ENCODE measurements around the gene GLI3.

Gene GLI3

GRCh38 chr7:42137431-42137830, 99.6 kb downstream of the GLI3 start:
- no peak for DNase-seq

DNA sequence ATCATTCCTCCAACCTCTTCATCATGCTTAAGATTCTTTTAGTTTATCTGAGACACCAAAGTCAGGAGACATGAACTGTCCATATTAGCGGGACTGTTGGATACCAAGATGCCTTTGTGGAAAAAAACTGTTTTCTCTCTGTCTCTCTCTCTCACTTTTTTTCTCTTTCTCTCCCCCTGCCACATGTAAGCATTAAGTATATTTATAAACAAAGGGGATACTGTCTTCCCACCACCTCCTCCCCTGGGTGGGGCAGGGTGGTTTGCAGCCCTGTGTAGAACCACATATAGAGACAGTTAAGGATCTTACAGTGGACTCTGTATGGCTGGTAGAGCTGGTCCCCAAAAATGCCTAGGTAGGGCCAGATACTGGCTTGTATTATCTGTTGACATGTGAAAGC, 101.3 kb downstream of the GLI3 start:
- DNase-seq, result no peak

- DNase-seq, result no peak
Observed at GRCh38 chr7:42134276-42134876, 102.6 kb downstream of the GLI3 start.

DNA sequence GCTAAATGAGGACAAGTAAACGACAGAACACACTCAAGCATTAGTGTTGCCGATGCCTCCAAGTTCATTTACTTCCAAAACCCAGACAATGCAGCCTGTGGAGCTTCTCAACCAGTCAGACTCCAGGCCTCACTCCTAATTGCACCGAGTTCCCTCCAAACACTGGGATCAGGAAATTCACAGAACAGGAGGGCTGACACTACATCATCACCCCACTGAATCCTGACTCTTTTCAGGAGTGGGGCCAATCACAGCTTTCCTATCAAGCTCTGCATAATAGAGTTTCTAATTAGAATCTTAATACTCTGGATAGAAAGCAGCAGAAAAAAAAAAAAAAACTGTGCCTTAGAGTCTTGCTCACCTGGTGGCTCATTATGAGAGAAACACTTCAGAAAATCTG, 103.7 kb downstream of the GLI3 start:
- DNase-seq, result no peak

- DNase-seq, result no peak
Observed at GRCh38 chr7:42128703-42129102, 108.3 kb downstream of the GLI3 start.

DNA sequence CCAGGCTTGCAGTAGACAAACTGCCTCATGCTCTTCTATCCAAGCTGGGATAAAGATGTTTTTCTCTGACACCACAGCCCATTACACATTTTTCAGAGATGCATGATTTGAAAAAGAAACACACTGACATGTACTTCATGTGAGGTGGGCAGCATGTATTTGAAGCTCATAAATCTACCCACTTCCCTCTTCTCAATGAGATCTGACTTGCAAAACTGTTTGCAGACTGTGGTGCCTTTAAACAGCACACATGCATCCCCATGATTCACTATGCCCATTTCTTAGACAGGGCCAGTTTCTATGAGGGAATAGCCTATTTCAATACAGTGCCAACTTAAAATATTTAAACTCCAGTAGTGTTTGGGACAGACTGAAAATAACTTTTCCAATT, 109.8 kb downstream of the GLI3 start:
- no peak for DNase-seq

DNA sequence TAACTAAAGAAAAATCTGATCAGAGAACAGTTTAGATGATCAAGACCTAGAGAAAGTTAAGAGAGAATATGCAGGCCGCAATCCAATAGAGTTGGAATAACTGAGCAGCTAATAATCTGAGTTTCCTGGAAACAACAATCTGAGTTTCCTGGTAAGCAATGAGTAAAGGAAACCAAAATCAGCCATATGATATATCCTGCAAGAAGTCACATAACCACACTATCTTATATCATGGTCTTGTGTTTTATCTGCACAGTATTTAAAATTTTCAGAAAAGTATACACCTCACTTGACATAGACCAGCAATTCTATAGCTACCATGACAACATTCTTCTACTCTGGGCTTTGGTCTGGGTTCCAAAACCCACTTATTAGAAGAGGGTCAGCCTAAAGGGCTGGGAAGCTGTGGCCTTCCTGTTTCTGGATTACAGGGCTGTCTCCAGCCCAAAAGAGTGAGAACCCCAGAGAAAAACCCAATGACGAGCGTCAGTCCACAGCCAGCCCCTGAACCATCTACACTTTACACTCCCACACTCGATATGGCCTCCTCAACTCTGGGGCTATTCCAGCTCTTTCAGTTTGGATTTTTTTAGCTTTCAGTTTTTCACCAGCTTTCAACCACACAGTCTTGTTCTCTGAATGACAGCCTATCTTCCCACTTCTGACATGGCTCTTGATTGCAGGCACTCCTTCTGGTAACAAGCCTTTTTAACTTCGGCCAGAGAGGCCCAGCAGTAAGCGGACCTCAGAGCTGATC, 110.4 kb downstream of the GLI3 start:
- no peak for DNase-seq

- DNase-seq, result no peak
Observed at GRCh38 chr7:42125321-42125720, 111.7 kb downstream of the GLI3 start.

GRCh38 chr7:42123716-42124115, 113.3 kb downstream of the GLI3 start:
- no peak for DNase-seq

- no peak for DNase-seq
Observed at GRCh38 chr7:42120191-42120590, 116.8 kb downstream of the GLI3 start.

DNA sequence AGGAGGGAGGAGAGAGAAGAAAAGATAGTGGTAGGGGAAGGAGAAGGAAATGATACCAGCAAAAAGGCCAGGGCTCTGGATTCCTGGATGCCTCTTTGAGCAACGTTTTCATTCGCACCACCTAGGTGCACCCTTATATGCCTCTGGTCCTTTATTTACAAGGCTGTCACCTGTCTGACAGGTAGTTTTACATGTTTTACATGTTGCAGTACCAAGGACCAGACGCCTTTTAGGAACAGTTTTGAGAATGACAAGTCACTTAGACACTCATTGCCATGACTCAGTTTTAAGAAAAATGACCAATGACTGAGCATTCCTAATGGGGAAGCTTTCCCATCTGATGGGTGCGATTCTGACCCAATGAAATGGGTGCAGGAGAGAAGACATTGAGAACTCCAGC, 119.8 kb downstream of the GLI3 start:
- no peak for DNase-seq

- no peak for DNase-seq
Observed at GRCh38 chr7:42115795-42116194, 121.2 kb downstream of the GLI3 start.

DNA sequence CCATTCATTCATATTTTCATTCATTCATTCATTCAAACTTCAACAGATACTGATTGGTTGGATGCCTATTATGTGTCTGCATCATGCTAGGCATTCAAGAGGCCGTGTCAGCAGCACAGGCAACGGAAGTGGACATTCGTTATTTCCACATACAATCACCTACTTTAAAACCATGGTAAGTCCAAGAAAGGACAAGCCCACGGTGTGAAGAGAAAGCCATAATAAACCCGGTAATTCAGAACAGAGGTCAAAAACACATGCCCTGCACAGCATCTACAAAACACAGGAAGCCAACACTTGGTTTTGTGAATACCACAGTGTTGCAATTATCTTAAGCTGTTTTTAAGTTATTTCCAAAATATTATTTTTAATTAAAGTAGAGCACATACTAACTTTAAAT, 126.7 kb downstream of the GLI3 start:
- no peak for DNase-seq

DNA sequence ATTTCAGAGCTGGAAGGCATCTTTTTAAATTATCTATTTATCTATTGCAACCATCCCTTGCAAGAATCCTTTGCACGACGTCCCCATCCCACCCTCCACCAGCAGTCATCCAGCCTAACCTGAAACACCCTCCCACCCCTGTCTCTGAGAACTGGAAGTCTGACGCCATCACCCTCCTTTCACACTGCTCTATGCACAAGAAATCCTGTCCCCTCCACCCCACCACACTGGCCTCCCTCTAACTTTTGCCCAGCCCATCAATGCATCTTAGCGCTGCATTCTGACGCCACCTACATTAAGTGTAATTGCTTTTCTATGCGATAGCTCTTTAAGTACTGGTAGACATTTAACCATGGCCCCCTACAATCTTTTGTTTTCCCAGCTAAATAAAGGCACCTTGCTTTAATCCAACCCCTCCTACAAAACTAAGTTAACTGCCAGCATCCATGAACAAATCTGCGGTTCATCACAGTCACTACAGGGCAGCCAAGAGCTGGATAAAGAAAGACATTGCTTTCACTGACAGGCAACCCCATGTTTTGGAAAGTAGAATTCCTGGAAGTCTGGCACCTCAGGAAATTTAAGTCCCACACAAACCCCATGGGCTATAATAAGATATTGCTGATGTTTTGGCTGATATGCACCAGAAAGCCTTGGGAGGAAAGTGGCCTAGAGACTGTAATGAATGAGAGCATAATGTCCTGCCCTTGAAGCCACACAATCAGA, 128.0 kb downstream of the GLI3 start:
- DNase-seq, result no peak

DNA sequence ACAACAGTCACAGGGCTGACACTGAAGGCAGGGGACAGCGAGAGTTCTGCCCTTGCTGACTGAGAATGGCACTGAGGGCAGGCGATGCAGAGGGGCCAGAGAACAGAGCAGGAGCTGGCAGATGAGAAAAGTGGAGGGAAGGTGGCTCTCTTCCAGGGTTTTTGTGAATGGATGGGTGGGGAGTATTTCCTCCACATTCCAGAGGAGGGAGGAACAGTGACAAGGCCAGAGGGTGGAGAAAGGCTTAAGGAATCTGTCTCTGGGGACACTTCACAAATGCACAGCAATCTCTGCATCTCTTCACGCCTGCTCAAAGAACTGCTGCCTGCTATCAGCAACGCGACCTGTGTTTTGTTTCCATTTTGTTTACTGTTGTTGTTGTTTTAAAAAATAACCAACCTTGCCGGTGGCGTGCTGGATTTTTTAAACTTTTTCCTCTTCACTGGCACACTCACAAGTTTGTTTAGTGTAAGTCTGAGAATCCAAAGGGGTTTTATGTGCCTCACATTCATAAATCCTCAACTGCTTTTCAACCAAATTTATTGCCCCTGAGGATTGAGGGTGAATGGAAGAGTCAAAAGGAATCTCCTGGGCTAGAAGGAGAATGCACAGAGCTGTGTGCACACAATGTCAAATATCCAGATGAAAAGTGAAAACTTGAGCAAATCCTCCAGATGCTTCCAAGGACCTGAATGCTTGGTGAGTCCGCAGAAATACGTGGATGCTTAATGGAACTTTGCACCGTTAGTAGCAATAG, 129.3 kb downstream of the GLI3 start:
- no peak for DNase-seq

DNA sequence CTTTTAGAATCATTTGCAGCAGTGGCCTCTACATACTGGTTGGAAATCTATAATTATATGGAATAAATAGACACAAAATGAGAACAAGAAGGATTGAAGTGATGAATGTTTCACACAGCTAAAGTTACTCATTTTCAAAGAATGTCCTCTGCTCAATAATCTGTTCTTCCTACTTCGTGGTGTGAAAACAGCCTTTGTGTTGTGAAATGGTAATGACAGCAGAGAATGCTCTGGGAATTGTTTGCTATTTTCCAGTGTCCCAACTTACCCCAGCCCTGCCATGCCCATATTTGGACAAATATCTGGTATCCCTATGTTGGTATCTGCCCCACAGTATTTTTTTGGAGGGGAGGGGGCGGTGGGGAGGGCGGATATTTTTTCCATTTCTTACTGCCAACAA, 130.4 kb downstream of the GLI3 start:
- DNase-seq, result no peak

GRCh38 chr7:42105554-42106358, 131.3 kb downstream of the GLI3 start:
- no peak for DNase-seq

DNA sequence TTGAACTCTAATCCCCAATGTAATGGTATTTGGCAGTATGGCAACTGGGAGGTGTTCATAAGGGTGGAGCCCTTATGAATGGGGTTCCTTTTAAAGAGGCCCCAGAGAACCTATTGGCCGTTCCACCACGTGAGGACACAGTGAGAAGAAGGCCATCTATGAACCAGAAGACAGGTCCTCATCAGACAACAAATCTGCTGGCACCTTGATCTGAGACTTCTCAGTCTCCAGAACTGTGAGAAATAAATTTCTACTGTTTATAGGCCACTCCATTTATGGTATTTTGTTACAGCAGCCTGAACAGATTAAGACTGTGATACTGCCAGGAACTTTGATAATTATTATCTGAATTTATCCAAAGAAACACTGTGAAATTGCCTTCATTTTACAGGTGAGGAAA, 132.3 kb downstream of the GLI3 start:
- no peak for DNase-seq

GRCh38 chr7:42104231-42104630, 132.8 kb downstream of the GLI3 start:
- DNase-seq, result no peak

GRCh38 chr7:42103456-42103855, 133.6 kb downstream of the GLI3 start:
- no peak for DNase-seq

DNA sequence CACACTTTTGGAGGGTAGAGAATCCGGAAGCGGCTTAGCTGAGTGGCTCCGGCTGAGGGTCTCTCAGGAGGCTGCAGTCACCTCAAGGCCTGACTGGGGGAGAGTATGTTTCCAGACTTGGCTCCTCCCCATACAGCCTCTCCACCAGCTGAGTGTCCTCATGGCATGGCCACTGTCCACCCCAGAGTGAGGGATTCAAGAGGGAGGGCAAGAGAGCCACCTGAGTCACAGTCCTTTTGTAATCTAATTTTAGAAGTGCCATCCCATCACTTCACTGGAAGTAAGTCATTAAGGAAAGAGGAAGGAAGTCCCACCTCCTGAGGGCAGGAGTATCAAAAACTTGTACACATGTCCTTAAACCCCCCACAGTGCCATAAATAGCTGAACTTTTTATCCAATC, 134.0 kb downstream of the GLI3 start:
- DNase-seq, result no peak

- DNase-seq, result no peak
Observed at GRCh38 chr7:42102301-42102700, 134.7 kb downstream of the GLI3 start.

DNA sequence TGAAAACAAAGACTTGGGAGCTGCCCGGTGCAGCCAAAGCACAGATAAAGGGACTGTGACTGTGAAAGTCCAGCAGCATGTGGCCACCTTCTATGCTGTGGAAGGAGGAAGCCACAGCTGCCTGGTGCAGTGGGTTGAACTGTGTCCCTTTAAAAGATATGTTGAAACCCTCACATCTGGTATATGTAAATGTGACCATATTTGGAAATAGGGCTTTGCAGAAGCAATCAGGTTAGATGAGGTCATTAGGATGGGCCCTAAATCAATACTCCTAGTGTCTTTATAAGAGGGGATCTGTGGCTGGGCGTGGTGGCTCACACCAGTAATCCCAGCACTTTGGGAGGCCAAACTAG, 136.9 kb downstream of the GLI3 start:
- no peak for DNase-seq

Measured in NCI-H446 treated with DMSO at 0.1 percent for 48 hours (cell line).